Keratinocyte (primary cell): ENCODE results near the gene UGT1A8. TPM values are rescaled to one million over a fixed set of nuclear protein-coding genes. Genes with fewer than 3 reads are reported as not detected.

Experiments used
- DNase-seq: peaks from one replicate; pipeline ENCODE4 v3.0.0-alpha.2; 2011; ENCODE audit warnings: low read depth, missing footprints, low spot score
- FAIRE-seq: peaks from 2 replicates; lab custom pipeline; 2011; peaks lifted over from hg19 to GRCh38; lab: Jason Lieb, UNC
- H2AFZ ChIP-seq: 2 replicates; pipeline ENCODE4 v1.6.0; 2012; ENCODE audit warnings: low read length, control low read depth, inconsistent platforms; ENCODE audit not compliant: control insufficient read depth
- H3K27ac ChIP-seq: 2 replicates; pipeline ENCODE4 v1.5.1; 2011; ENCODE audit warnings: low read length; ENCODE audit not compliant: control insufficient read depth, insufficient read depth
- H3K27me3 ChIP-seq: 3 replicates; pipeline ENCODE4 v1.6.0; 2011; ENCODE audit warnings: low read length; ENCODE audit not compliant: control insufficient read depth, insufficient read depth; ENCODE audit errors: extremely low read depth
- H3K36me3 ChIP-seq, 2 experiments: 2 replicates in 1 of 2; 3 replicates in 1 of 2; pipeline ENCODE4 v1.5.1; 2011; ENCODE audit warnings: low read length in 2 of 2, mild to moderate bottlenecking in 1 of 2; ENCODE audit not compliant: control insufficient read depth in 2 of 2, insufficient read depth in 2 of 2; ENCODE audit errors: extremely low read depth in 1 of 2
- H3K4me1 ChIP-seq: 3 replicates; pipeline ENCODE4 v1.5.1; 2011; ENCODE audit warnings: low read length; ENCODE audit not compliant: control insufficient read depth, insufficient read depth; ENCODE audit errors: extremely low read depth
- H3K4me2 ChIP-seq: 3 replicates; pipeline ENCODE4 v1.6.0; 2011; ENCODE audit warnings: low read depth, low read length; ENCODE audit not compliant: control insufficient read depth, insufficient read depth; ENCODE audit errors: extremely low read depth
- H3K4me3 ChIP-seq, 3 experiments: fragments of 200-600 bp in 1 of 3; sonication (generic) in 1 of 3; 2 replicates in 2 of 3; 3 replicates in 1 of 3; pipeline ENCODE4 v1.5.1; 2011 to 2016; ENCODE audit warnings: low read length in 3 of 3, mild to moderate bottlenecking in 3 of 3, control low read depth in 2 of 3, inconsistent platforms in 1 of 3, low read depth in 1 of 3, mixed read lengths in 1 of 3, mixed run types in 1 of 3, moderate library complexity in 1 of 3; ENCODE audit not compliant: control insufficient read depth in 2 of 3, insufficient read depth in 2 of 3; ENCODE audit errors: extremely low read depth in 1 of 3
- H3K79me2 ChIP-seq: 2 replicates; pipeline ENCODE4 v1.6.0; 2012; ENCODE audit warnings: low read length; ENCODE audit not compliant: control insufficient read depth, insufficient read depth
- H3K9ac ChIP-seq: 3 replicates; pipeline ENCODE4 v1.6.0; 2011; ENCODE audit warnings: low read length; ENCODE audit not compliant: control insufficient read depth, insufficient read depth; ENCODE audit errors: extremely low read depth
- H3K9me1 ChIP-seq: 3 replicates; pipeline ENCODE4 v1.6.0; 2011; ENCODE audit warnings: low read length; ENCODE audit not compliant: control insufficient read depth, insufficient read depth; ENCODE audit errors: extremely low read depth
- H3K9me3 ChIP-seq: 2 replicates; pipeline ENCODE4 v1.5.1; 2012; ENCODE audit warnings: low read depth, low read length; ENCODE audit not compliant: control insufficient read depth
- H4K20me1 ChIP-seq: 3 replicates; pipeline ENCODE4 v1.6.0; 2011; ENCODE audit warnings: low read length; ENCODE audit not compliant: control insufficient read depth, insufficient read depth; ENCODE audit errors: extremely low read depth
- CTCF ChIP-seq, 3 experiments: IDR thresholded peaks in 1 of 3; conservative IDR thresholded peaks in 1 of 3; optimal IDR thresholded peaks in 1 of 3; 2 replicates in 2 of 3; 3 replicates in 1 of 3; pipeline versions ENCODE3 to v1.5.1; 2011; ENCODE audit warnings: low read length in 3 of 3, mild to moderate bottlenecking in 3 of 3, moderate library complexity in 2 of 3, control low read depth in 1 of 3, inconsistent platforms in 1 of 3; ENCODE audit not compliant: insufficient read depth in 2 of 3; ENCODE audit errors: extremely low read depth in 1 of 3
- EZH2 ChIP-seq: IDR thresholded peaks from one replicate; pipeline ENCODE4 v1.6.1; 2012; ENCODE audit warnings: inconsistent platforms, mild to moderate bottlenecking, low read length, moderate library complexity
- dilution Hi-C: fragments of 300-500 bp; cut with MboI; formaldehyde crosslinking; loops from one replicate; pipeline ENCODE4 v1.7.0; 2020; ENCODE audit warnings: low sequenced_read_pairs; ENCODE audit not compliant: extremely low pct_ligation_motif_present
- polyA plus RNA-seq, 5 experiments: library from polyadenylated mRNA; depleted of rRNA in 3 of 5; stranded (reverse) in 3 of 5; stranded (forward) in 1 of 5; unstranded in 1 of 5; fragments of >200 nt; gene quantifications; 1 replicate in 1 of 5; 2 replicates in 3 of 5; 3 replicates in 1 of 5; pipeline versions ENCODE4 v1.2.1 to v1.2.3, GENCODE V29; 2011 to 2012; ENCODE audit warnings: missing spikeins in 2 of 5, low read depth in 1 of 5, low replicate concordance in 1 of 5

The UGT1A8 gene
- polyA plus RNA-seq, 1 donor (not counting 4 experiments of a cell fraction or from before 2014, with no cell fraction given) = 0.64 TPM

GRCh38 chr2:233791151-233791882 is 173.9 kb downstream of the UGT1A8 start:
- no peak for DNase-seq
- TF ChIP-seq EZH2 = no peak
- TF ChIP-seq CTCF (optimal IDR thresholded peaks at IDR 0.05 in 1 of 3, IDR thresholded peaks at IDR 0.05 in 1 of 3, conservative IDR thresholded peaks at IDR 0.05 in 1 of 3; ENCODE audit: extremely low read depth in 1 of 3, insufficient read depth in 2 of 3, low read length in 3 of 3) = no peak
- H3K9ac ChIP-seq = no peak overlapping the region
- no peaks in the 10 kb centered on the region for H4K20me1 ChIP-seq
- no peak overlapping the region for H2AFZ ChIP-seq
- no peaks in the 10 kb centered on the region for H3K9me3 ChIP-seq
- no peak overlapping the region for H3K4me3 ChIP-seq
- no peak overlapping the region for H3K4me2 ChIP-seq
- H3K9me1 ChIP-seq = no peaks in the 10 kb centered on the region
- no peaks in the 10 kb centered on the region for H3K27me3 ChIP-seq
- dilution Hi-C loops = no loop called here
- no peak for FAIRE-seq
- no peaks in the 10 kb centered on the region for H3K36me3 ChIP-seq
- no peaks in the 10 kb centered on the region for H3K79me2 ChIP-seq
- peaks cover 1% of the 10 kb centered on the region for H3K4me1 ChIP-seq
- no peak overlapping the region for H3K27ac ChIP-seq

- Histone ChIP-seq H2AFZ (no peak overlapping the region), H3K27ac (no peak overlapping the region), H3K4me3 (no peak overlapping the region), H3K36me3 (no peaks in the 10 kb centered on the region), H4K20me1 (no peaks in the 10 kb centered on the region), H3K9me3 (no peaks in the 10 kb centered on the region), H3K79me2 (no peaks in the 10 kb centered on the region), H3K4me1 (peaks cover 4% of the 10 kb centered on the region), H3K4me2 (no peak overlapping the region), H3K9me1 (no peaks in the 10 kb centered on the region), H3K9ac (no peak overlapping the region), H3K27me3 (no peaks in the 10 kb centered on the region)
- dilution Hi-C loops = no loop called here
- FAIRE-seq = no peak
- no peak for DNase-seq
- no peak for TF ChIP-seq CTCF (optimal IDR thresholded peaks at IDR 0.05 in 1 of 3, IDR thresholded peaks at IDR 0.05 in 1 of 3, conservative IDR thresholded peaks at IDR 0.05 in 1 of 3; ENCODE audit: extremely low read depth in 1 of 3, insufficient read depth in 2 of 3, low read length in 3 of 3)
- TF ChIP-seq EZH2 = no peak
Observed at GRCh38 chr2:233791883-233792329, 174.5 kb downstream of the UGT1A8 start.
